Hindlimb muscle (tissue), 1 donor: ENCODE results near the gene HLA-DPA1. TPM values are rescaled to one million over a fixed set of nuclear protein-coding genes. Genes with fewer than 3 reads are reported as not detected.
A peak's percentile ranks its signal among the peaks of the same experiment; 100 is the strongest.

ENCODE experiments used
- DNase-seq: peaks from one replicate; pipeline ENCODE4 v3.0.0-alpha.2; 2013
- polyA plus RNA-seq: library from polyadenylated mRNA; unstranded; fragments of 120-200 nt; gene quantifications from one replicate; pipeline ENCODE4 v1.2.1, GENCODE V29; 2013; ENCODE audit not compliant: insufficient read length

The HLA-DPA1 gene
- polyA plus RNA-seq, 1 donor = 34.8 TPM

DNA sequence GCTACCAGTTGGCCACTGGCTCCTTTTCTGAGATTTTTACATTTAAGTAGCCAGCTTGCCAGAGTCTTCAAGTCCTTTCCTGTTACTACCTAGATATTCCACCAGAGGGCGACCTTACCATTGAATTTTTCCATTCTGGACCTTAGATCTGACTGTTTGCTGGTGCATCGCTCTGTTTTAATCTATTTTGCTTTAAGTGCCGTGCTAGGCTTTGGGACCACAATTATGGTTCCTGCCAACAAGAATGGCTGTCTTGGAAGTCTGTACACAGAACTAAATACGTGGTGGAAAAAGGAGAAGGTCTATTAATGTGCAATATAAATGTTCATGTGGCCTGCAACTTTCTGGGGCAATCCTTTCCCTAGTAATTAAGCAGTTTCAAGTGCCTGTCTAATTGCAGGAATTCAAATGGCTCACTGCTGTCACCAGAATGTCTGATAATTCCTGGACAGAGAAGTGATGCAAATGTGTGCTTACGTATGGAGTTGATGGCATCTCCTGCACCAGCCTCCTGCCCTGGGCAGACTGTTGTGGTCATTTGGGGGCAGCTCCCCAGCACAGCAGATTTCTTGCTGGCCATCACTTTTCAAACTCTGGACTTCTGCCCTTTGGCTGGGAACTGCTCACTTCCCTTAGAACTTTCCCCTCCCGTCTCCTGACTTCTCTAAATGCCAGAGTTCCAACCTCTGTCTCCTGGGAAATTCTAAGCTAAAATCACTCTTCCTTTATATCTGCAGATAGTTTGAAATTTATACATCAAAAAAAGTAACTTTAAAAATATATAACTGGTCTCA is 58.4 kb downstream of the HLA-DPA1 start:
- DNase-seq = peak; percentile 83

Other genes starting within 250 kb of the HLA-DPA1 start
- gene TAP2, start 234.9 kb downstream of the HLA-DPA1 start, polyA plus RNA-seq = 8.1 TPM
- gene PSMB8, start 229.6 kb downstream of the HLA-DPA1 start, polyA plus RNA-seq = 13.9 TPM
- 8.6 TPM for gene TAP1, start 219.9 kb downstream of the HLA-DPA1 start, polyA plus RNA-seq
- gene PSMB9, start 219.5 kb downstream of the HLA-DPA1 start, polyA plus RNA-seq = 4.2 TPM
- gene HLA-DMB, start 132.6 kb downstream of the HLA-DPA1 start, polyA plus RNA-seq = 11.5 TPM
- gene HLA-DMA, start 120.6 kb downstream of the HLA-DPA1 start, polyA plus RNA-seq = 9.5 TPM
- gene BRD2, start 105.1 kb downstream of the HLA-DPA1 start, polyA plus RNA-seq = 160 TPM
- 1.8 TPM for gene HLA-DOA, start 64.1 kb downstream of the HLA-DPA1 start, polyA plus RNA-seq
- 19.2 TPM for gene HLA-DPB1, start 2.3 kb upstream of the HLA-DPA1 start, polyA plus RNA-seq
- 49.7 TPM for gene COL11A2, start 118.8 kb upstream of the HLA-DPA1 start, polyA plus RNA-seq
- gene RXRB, start 127.0 kb upstream of the HLA-DPA1 start, polyA plus RNA-seq = 42.0 TPM
- 65.8 TPM for gene SLC39A7, start 127.2 kb upstream of the HLA-DPA1 start, polyA plus RNA-seq
- gene HSD17B8, start 131.0 kb upstream of the HLA-DPA1 start, polyA plus RNA-seq = 11.5 TPM
- 36.0 TPM for gene RING1, start 134.9 kb upstream of the HLA-DPA1 start, polyA plus RNA-seq
- 47.3 TPM for gene VPS52, start 198.2 kb upstream of the HLA-DPA1 start, polyA plus RNA-seq
- 4,638 TPM for gene RPS18, start 198.4 kb upstream of the HLA-DPA1 start, polyA plus RNA-seq
- gene B3GALT4, start 203.5 kb upstream of the HLA-DPA1 start, polyA plus RNA-seq = 2.2 TPM
- 58.4 TPM for gene WDR46, start 215.6 kb upstream of the HLA-DPA1 start, polyA plus RNA-seq
- 41.2 TPM for gene PFDN6, start 216.0 kb upstream of the HLA-DPA1 start, polyA plus RNA-seq
- gene RGL2, start 225.3 kb upstream of the HLA-DPA1 start, polyA plus RNA-seq = 63.4 TPM
- gene TAPBP, start 240.4 kb upstream of the HLA-DPA1 start, polyA plus RNA-seq = 24.6 TPM
- gene ZBTB22, start 244.1 kb upstream of the HLA-DPA1 start, polyA plus RNA-seq = 16.3 TPM
- 25.9 TPM for gene DAXX, start 249.3 kb upstream of the HLA-DPA1 start, polyA plus RNA-seq